SK-N-MC (cell line): ENCODE data around the gene BLM.

Experiments
- EZH2 ChIP-seq: fragments of 200-600 bp; sonication (generic); IDR thresholded peaks from one replicate; pipeline ENCODE4 v1.6.1; 2017; ENCODE audit warnings: antibody characterized with exemption
- POLR2AphosphoS5 ChIP-seq: IDR thresholded peaks from 2 replicates; pipeline ENCODE4 v1.6.1; 2012; ENCODE audit warnings: mild to moderate bottlenecking, low read depth, low read length, borderline replicate concordance

DNA sequence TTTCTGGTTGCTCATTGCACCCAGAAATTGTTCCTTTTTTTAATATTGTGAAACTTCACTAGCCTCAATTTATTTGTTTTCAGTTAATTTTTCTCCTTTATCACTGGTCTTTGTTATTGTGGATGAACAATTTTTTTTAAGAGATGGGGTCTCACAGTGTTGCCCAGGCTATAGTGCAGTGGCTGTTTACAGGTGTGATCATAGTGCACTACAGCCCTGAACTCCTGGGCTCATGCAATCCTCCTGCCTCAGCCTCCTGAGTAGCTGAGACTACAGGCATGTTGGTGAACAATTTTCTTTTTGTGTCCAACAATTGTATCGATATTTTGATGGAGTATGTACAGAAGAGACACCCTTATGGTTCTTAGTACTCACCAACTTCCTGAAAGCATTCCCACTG, 26.3 kb downstream of the BLM start:
- no peak for TF ChIP-seq POLR2AphosphoS5
- TF ChIP-seq EZH2, result no peak
